Measurements from ENCODE around the gene PGLYRP1. TPM values are rescaled to one million over a fixed set of nuclear protein-coding genes. Genes with fewer than 3 reads are reported as not detected.

Gene PGLYRP1
- total RNA-seq, 1 donor from 2014 or later, result not detected

DNA sequence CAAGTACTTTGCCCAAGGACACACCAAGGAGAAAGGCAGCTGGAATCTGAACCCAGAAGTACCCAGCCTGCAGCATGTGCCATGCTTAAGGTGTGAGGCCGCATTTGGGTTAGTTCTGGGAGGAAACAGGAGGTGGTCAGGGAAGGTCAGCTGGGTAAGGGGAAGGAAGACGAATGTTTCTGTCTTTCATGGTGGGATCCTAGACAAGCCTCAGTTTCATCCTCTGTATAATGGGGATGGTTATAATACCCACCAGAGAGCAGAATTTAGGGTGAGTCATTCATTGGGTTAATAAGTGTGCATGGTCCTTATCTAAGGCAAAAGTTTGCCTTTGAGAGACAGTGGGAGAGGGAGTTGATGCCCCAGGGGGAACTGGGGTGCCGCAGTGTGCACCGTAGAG is 24.0 kb downstream of the PGLYRP1 start:
- DNase-seq (ENCODE audit: low read depth), result no peak
- peak; percentile 55 for FAIRE-seq
- TF ChIP-seq, protein P1, sequence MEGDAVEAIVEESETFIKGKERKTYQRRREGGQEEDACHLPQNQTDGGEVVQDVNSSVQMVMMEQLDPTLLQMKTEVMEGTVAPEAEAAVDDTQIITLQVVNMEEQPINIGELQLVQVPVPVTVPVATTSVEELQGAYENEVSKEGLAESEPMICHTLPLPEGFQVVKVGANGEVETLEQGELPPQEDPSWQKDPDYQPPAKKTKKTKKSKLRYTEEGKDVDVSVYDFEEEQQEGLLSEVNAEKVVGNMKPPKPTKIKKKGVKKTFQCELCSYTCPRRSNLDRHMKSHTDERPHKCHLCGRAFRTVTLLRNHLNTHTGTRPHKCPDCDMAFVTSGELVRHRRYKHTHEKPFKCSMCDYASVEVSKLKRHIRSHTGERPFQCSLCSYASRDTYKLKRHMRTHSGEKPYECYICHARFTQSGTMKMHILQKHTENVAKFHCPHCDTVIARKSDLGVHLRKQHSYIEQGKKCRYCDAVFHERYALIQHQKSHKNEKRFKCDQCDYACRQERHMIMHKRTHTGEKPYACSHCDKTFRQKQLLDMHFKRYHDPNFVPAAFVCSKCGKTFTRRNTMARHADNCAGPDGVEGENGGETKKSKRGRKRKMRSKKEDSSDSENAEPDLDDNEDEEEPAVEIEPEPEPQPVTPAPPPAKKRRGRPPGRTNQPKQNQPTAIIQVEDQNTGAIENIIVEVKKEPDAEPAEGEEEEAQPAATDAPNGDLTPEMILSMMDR (IDR thresholded peaks at IDR 0.05; ENCODE audit: insufficient read depth, low read length, severe bottlenecking), result no peak
- no peak overlapping the region for H3K4me3 ChIP-seq (ENCODE audit: low read depth, low read length)
- peaks cover 7% of the 10 kb centered on the region for H3K36me3 ChIP-seq (ENCODE audit: control insufficient read depth, insufficient read depth, low read length)
- no peaks in the 10 kb centered on the region for H3K27me3 ChIP-seq (ENCODE audit: control insufficient read depth, insufficient read depth, low read length)

DNA sequence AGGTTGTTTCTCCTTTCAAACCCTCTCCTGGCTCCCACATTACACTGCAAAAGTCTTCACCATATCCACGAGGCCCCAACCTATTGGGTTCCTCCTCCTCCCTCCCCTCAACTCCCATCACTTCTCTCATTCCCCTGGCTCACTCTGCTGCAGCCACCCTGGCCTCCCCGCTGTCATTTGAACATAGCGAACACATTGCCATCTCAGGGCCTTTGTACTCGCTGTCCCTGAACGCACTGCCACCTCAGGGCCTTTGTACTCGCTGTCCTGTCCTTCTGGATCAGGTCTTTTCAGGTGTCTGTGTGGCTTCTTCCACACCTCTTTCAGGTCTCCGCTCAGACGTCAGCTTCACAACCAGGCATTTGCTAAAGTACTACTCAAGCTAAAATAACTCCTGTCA is 25.9 kb downstream of the PGLYRP1 start:
- no peak for DNase-seq (ENCODE audit: low read depth)
- H3K4me3 ChIP-seq (ENCODE audit: low read depth, low read length), result no peak overlapping the region

DNA sequence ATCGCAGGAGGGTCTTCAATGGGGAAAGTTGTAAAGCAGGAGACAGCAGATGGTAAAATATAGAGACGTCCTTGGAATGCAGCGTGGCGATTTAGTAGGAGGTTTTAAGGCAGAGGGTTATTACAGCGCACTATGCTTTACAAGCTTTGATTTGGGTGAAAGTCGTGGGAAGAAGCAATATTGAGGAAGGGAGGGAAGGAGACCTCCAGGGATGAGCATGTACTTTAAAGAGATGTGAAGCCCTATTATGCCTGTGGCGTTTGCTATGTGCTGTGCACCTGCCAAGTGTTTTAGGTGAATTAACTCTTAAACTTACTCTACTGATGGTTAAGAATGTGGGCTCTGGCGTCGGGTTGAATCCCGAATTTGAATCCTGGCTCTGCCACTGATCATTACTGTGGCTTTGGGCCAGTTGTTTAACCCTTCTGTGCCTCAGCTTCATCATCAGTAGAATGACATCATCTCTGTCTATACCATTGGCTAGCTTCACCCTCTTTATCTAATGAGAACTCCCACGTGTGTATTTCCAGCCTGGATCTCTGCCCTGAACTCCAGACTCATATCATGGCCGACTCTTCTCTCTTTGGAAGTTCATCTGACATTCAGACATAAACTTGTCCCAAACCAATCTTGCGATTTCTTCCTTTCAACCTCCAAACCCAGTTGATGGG is 27.0 kb downstream of the PGLYRP1 start:
- DNase-seq (ENCODE audit: low read depth) (peak; percentile 33), FAIRE-seq (no peak)
- Histone ChIP-seq H3K27me3 (ENCODE audit: control insufficient read depth, insufficient read depth, low read length) (no peaks in the 10 kb centered on the region), H3K4me3 (ENCODE audit: low read depth, low read length) (peak overlapping the region; percentile 76), H3K36me3 (ENCODE audit: control insufficient read depth, insufficient read depth, low read length) (peaks cover 5% of the 10 kb centered on the region)
- TF ChIP-seq, protein P1 (IDR thresholded peaks at IDR 0.05; ENCODE audit: insufficient read depth, low read length, severe bottlenecking), result no peak

More for the DNA sequence above, 25.9 kb downstream of the PGLYRP1 start:
- Histone ChIP-seq H3K36me3 (ENCODE audit: control insufficient read depth, insufficient read depth, low read length) (peaks cover 5% of the 10 kb centered on the region), H3K27me3 (ENCODE audit: control insufficient read depth, insufficient read depth, low read length) (no peaks in the 10 kb centered on the region)
- FAIRE-seq, result no peak
- TF ChIP-seq, protein P1 (IDR thresholded peaks at IDR 0.05; ENCODE audit: insufficient read depth, low read length, severe bottlenecking), result no peak

DNA sequence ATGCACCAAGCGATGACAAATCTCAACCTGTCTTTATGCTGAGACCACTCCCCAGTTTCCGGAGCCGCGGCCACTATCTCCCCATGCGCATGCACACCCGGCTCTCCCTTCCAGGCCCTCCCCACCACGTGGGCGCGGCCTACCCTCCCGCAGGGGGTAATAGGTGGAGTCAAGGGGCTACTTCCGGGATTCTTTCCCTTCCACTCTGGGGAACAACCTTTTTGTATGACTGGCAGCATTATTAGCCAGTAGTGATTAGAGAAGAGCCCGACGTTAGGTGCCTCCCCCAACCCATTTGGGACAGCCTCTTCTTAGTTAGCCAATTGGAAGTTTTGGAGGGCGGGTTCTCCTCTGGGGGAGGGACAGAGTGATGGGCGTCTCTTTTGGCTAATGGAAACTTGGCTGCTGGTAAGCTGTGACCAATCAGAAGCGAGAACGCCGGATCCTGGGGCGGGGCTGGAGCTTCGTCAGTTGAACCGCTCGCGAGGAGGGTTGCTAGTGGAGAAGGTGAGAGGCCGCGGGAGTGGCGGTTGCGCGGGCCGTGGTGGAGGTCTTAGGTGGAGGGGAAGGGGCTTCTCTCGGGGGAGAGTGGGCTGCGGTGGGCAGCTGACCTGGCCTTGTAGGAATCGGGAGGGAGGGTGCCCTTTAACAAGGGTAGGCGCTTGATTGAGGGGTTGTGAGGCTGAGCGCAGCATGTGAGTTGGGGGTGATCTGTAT is 27.7 kb downstream of the PGLYRP1 start, which contains the start of gene CCDC61:
TSS of gene CCDC61 (plus strand) at position 470 of the 717 bp plus-strand sequence. CDS start 7,552 bp downstream, outside the sequence.
- peak within 1 kb of the TSS; percentile 76 for H3K4me3 ChIP-seq (ENCODE audit: low read depth, low read length)
- peaks cover 5% of the 10 kb centered on the region for H3K36me3 ChIP-seq (ENCODE audit: control insufficient read depth, insufficient read depth, low read length)
- DNase-seq (ENCODE audit: low read depth) (peak; percentile 98), FAIRE-seq (peak; percentile 85)
- no peaks in the 10 kb centered on the region for H3K27me3 ChIP-seq (ENCODE audit: control insufficient read depth, insufficient read depth, low read length)
- TF ChIP-seq, protein P1 (IDR thresholded peaks at IDR 0.05; ENCODE audit: insufficient read depth, low read length, severe bottlenecking), result no peak

DNA sequence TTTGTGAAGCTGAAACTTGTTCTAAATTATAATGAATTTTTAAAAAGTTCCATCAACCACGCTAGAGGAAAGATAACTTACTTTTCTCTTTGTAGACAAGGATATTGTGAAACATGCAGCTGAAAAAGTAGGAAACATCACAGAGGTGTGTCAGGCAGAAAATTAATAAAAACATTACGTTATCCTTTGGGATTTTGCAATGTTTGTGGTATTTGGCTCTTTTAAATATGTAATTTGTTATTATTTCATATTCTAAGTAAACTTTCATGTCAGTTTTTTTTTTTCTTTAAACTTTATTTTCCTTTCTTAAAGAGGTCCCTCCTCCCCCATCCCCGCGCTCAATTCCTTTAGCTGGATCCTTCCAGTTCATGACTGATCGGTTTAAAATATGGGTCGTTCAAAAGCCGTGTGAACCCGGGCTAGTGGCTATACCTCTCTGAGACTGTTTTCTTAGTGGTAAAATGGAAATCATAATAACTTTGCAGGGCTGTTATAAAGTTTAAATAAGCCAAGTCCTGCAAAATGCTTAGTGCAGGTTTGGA is 28.3 kb downstream of the PGLYRP1 start:
- FAIRE-seq (no peak), DNase-seq (ENCODE audit: low read depth) (peak; percentile 37)
- Histone ChIP-seq H3K27me3 (ENCODE audit: control insufficient read depth, insufficient read depth, low read length) (no peaks in the 10 kb centered on the region), H3K36me3 (ENCODE audit: control insufficient read depth, insufficient read depth, low read length) (peaks cover 5% of the 10 kb centered on the region), H3K4me3 (ENCODE audit: low read depth, low read length) (peak overlapping the region; percentile 36)
- TF ChIP-seq, protein P1 (IDR thresholded peaks at IDR 0.05; ENCODE audit: insufficient read depth, low read length, severe bottlenecking), result no peak

Data from bronchial epithelial cell (primary cell).